Loucy (cell line): ENCODE results near the gene MYO1D.

Source experiments
- CTCF ChIP-seq: fragments of 200-600 bp; sonication (generic); conservative IDR thresholded peaks from 2 replicates; pipeline ENCODE4 v1.5.1; 2014; ENCODE audit warnings: mild to moderate bottlenecking, antibody characterized with exemption, low read length
- EZH2phosphoT487 ChIP-seq: fragments of 200-600 bp; IDR thresholded peaks from 2 replicates; pipeline ENCODE4 v1.6.1; 2018; ENCODE audit warnings: antibody characterized with exemption, mild to moderate bottlenecking, moderate library complexity, borderline replicate concordance

- TF ChIP-seq CTCF (no peak), EZH2phosphoT487 (no peak)
These were observed 144.0 kb downstream of the MYO1D start for GRCh38 chr17:32732900-32733299.
